Smooth muscle cell of the umbilical artery (primary cell): Measurements from ENCODE around the gene CELF6. TPM values are rescaled to one million over a fixed set of nuclear protein-coding genes. Genes with fewer than 3 reads are reported as not detected.

ENCODE experiments used
- total RNA-seq: library from RNA; depleted of rRNA; stranded (reverse); fragments of >200 nt; gene quantifications from 2 replicates; pipeline ENCODE4 v1.2.3, GENCODE V29; 2014

Gene CELF6
- not detected in 2 replicates for total RNA-seq

GRCh38 chr15:72319985-72320671, at the start of gene CELF6:
Gene CELF6, minus strand, starts transcription at chr15:72320157. Its CDS starts 283 bp downstream, at chr15:72319874.

GRCh38 chr15:72272213-72272996, 47.6 kb downstream of the CELF6 start, which contains the start of gene PARP6:
Gene PARP6, minus strand, starts transcription at chr15:72272554. Its CDS starts 5,077 bp downstream, at chr15:72267477.

Other genes starting within 250 kb of the CELF6 start
- 30.0 and 43.6 TPM in 2 replicates for gene MYO9A, start 202.0 kb downstream of the CELF6 start, total RNA-seq
- 1.8 and 1.9 TPM in 2 replicates for gene SENP8, start 201.8 kb downstream of the CELF6 start, total RNA-seq
- 0.28 and 0.30 TPM in 2 replicates for gene GRAMD2A, start 122.4 kb downstream of the CELF6 start, total RNA-seq
- gene PKM, start 89.0 kb downstream of the CELF6 start, total RNA-seq, result 2,152 and 3,807 TPM in 2 replicates
- gene PARP6, start 47.6 kb downstream of the CELF6 start, total RNA-seq, result 13.1 and 14.7 TPM in 2 replicates
- gene HEXA, start 55.9 kb upstream of the CELF6 start, total RNA-seq, result 65.7 and 97.7 TPM in 2 replicates
- not detected in 2 replicates for gene TMEM202, start 78.1 kb upstream of the CELF6 start, total RNA-seq
- 22.3 and 51.3 TPM in 2 replicates for gene ARIH1, start 154.2 kb upstream of the CELF6 start, total RNA-seq